Esophagus (tissue), 2 donors: Measurements from ENCODE around the gene IL31. TPM values are rescaled to one million over a fixed set of nuclear protein-coding genes. Genes with fewer than 3 reads are reported as not detected.

Experiments
- H3K27ac ChIP-seq, 2 donors: one replicate each; pipeline ENCODE4 v1.5.1; 2013; ENCODE audit warnings: low read depth in 2 of 2, mild to moderate bottlenecking in 2 of 2, inconsistent platforms in 1 of 2, low read length in 1 of 2, moderate library complexity in 1 of 2
- H3K27me3 ChIP-seq, 2 donors: one replicate each; pipeline ENCODE4 v1.6.1; 2013; ENCODE audit warnings: low read length in 2 of 2, control low read depth in 1 of 2, mild to moderate bottlenecking in 1 of 2; ENCODE audit not compliant: insufficient read depth in 2 of 2, control insufficient read depth in 1 of 2
- H3K36me3 ChIP-seq, 2 donors: one replicate each; pipeline ENCODE4 v1.6.1; 2013; ENCODE audit warnings: low read length in 1 of 2; ENCODE audit not compliant: control insufficient read depth in 2 of 2, insufficient read depth in 2 of 2
- H3K4me1 ChIP-seq, 2 donors: one replicate each; pipeline ENCODE4 v1.6.1; 2013; ENCODE audit warnings: low read length in 1 of 2; ENCODE audit not compliant: control insufficient read depth in 2 of 2, insufficient read depth in 2 of 2
- H3K4me3 ChIP-seq, 2 donors: one replicate each; pipeline ENCODE4 v1.5.1; 2013; ENCODE audit warnings: low read length in 2 of 2, mild to moderate bottlenecking in 2 of 2, low read depth in 1 of 2, moderate library complexity in 1 of 2
- H3K9me3 ChIP-seq, 2 donors: one replicate each; pipeline ENCODE4 v1.6.1; 2013; ENCODE audit warnings: mild to moderate bottlenecking in 2 of 2, low read depth in 1 of 2, low read length in 1 of 2, moderate library complexity in 1 of 2; ENCODE audit not compliant: control insufficient read depth in 2 of 2, insufficient read depth in 1 of 2
- WGBS, 2 donors: extraction: QIAGEN DNeasy Blood & Tissue Kit; methylation state at CpG; one replicate each; pipeline ENCODE4 v1.1.7; 2013; 5-methylcytosine and 5-hydroxymethylcytosine counted together
- polyA plus RNA-seq, 2 donors: library from polyadenylated mRNA; stranded (reverse); fragments of 200-250 nt; gene quantifications; one replicate each; pipeline ENCODE4 v1.2.3, GENCODE V29; 2013
- donor health status: healthy with polysubstance abuse.
- donor health status: Bipolar disorder and iron deficiency.

The IL31 gene
- polyA plus RNA-seq, 2 donors, result not detected

DNA sequence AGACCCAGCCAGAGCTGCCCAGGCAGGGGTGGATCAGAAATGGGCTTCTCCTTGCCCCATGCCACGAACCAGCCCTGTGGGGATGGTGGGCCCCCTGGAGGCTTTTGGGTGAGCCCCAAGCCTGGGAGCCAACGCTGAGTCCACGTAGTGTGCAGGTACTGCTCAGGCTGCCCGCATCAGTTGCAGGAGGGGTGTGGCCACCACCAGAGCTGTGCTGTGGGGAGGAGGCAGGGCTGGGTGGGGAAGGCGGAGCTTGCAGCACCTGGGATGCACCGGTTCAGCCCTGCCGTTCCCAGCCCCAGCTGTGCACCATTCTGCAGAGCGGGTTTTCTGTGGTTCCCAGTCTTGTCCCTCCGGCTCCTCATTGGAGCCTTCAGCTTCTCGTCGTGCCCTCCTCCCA is 36.3 kb downstream of the IL31 start:
- H3K36me3 ChIP-seq, result peaks cover 5 to 49% of the 10 kb centered on the region in 2 donors
- no peak overlapping the region for H3K27ac ChIP-seq
- 45 to 60% methylated on average over 10 to 11 of the region's 11 CpGs for WGBS, 2 donors
- H3K4me3 ChIP-seq, result no peak overlapping the region
- H3K27me3 ChIP-seq, result no peaks in the 10 kb centered on the region
- no peaks in the 10 kb centered on the region for H3K9me3 ChIP-seq
- peaks cover 0 to 6% of the 10 kb centered on the region in 2 donors for H3K4me1 ChIP-seq

DNA sequence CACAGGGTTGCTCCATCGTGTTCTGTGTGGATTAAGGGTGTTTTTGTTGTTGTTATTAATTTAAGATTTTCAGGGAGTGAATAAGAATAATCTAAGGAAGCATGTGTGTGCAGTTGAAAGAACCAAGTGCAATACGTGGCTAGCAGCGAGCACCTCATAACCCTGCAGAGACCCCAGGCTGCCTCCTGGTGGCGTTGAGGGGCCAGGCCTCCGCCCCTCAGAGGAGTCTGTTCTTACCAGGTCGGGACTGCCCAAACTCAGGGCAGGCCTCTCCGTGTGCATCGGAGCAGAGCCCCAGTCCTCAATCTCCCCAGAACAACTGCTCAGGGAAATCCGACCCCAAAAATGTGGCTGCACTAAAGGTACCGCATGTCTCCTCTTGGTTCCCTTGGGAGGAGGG is 36.8 kb downstream of the IL31 start:
- Histone ChIP-seq H3K4me3 (no peak overlapping the region), H3K36me3 (peaks cover 5 to 49% of the 10 kb centered on the region in 2 donors), H3K27me3 (no peaks in the 10 kb centered on the region), H3K27ac (no peak overlapping the region), H3K9me3 (no peaks in the 10 kb centered on the region), H3K4me1 (peaks cover 0 to 6% of the 10 kb centered on the region in 2 donors)
- WGBS, 2 donors, result 69 to 71% methylated on average over 10 of the region's 10 CpGs

DNA sequence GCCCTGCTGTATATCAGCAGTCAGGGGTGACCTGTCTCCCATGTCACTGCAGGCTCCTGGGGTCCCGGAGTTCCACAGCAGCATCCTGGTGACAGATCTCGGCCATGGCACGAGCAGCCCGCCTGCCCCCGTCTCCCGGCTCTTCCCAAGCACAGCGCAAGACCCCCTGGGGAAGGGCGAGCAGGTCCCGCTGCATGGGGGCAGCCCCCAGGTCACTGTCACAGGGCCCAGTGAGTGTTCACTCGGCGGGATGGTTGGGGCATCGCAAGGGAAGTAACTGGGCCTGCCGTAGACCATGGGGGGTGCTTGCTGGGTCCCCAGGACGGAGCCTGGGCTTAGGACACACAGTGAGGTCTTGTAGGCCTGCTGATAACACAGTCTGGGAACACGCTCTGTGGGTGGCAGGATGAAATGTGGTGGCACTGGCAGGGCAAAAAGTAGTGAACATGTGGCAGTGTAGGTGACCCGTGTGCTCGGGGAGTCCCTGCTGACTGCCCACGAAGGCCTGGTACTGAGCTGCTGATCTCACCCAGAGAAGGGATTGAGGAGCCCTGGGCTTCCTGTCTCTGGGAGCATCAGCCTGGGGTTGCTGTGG is 38.5 kb downstream of the IL31 start:
- no peaks in the 10 kb centered on the region for H3K27me3 ChIP-seq
- WGBS, 2 donors, result 96 to 99% methylated on average over 18 of the region's 18 CpGs
- H3K4me3 ChIP-seq, result no peak overlapping the region
- H3K9me3 ChIP-seq, result no peaks in the 10 kb centered on the region
- H3K4me1 ChIP-seq, result peaks cover 0 to 6% of the 10 kb centered on the region in 2 donors
- peaks cover 6 to 36% of the 10 kb centered on the region in 2 donors for H3K36me3 ChIP-seq
- H3K27ac ChIP-seq, result no peak overlapping the region

DNA sequence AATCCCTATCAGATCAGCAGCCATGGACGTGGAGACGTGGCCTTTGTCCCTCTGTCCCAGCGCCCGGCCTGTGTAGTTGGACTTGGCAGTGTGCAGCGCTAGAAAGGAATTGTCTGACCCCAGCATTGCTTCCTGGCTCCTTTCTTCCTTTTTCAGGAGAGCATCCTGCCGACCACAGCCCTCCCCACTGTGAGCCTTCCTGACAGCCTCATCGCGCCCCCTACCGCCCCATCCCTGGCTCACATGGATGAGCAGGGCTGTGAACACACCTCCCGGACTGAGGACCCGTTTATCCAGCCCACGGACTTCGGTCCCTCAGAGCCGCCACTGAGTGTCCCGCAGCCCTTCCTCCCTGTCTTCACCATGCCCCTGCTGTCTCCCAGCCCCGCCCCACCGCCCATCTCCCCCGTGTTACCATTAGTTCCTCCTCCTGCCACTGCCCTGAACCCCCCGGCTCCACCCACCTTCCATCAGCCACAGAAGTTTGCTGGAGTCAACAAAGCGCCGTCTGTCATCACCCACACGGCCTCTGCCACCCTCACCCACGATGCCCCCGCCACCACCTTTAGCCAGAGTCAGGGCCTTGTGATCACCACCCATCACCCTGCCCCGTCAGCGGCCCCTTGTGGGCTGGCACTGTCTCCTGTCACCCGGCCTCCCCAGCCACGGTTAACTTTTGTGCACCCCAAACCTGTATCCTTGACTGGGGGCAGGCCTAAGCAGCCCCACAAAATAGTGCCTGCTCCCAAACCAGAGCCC is 40.6 kb downstream of the IL31 start:
- Histone ChIP-seq H3K27me3 (no peaks in the 10 kb centered on the region), H3K9me3 (no peaks in the 10 kb centered on the region), H3K4me1 (peaks cover 0 to 6% of the 10 kb centered on the region in 2 donors), H3K4me3 (no peak overlapping the region), H3K27ac (no peak overlapping the region), H3K36me3 (peaks cover 14 to 46% of the 10 kb centered on the region in 2 donors)
- WGBS, 2 donors, result 80% methylated on average over 28 of the region's 28 CpGs

DNA sequence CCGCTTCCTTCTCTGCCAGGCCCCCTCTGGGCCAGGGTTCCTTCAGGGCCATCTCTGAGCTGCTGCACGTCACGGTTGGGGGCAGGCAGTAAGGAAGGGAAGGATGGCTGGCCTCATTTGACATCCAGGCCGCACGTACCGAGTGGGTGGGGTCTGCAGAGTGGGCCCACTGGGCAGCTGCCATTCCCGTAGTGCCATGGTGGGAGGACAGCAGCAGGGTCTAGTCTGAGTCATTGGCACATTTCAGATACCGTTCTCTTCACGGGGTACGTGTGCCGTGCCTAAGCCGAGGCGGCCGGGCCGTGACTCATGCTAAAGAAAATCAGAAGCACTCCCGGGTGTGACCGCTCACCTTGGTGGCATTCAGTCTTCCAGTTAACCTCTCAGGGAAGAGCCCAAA is 43.9 kb downstream of the IL31 start:
- H3K4me3 ChIP-seq, result no peak overlapping the region

DNA sequence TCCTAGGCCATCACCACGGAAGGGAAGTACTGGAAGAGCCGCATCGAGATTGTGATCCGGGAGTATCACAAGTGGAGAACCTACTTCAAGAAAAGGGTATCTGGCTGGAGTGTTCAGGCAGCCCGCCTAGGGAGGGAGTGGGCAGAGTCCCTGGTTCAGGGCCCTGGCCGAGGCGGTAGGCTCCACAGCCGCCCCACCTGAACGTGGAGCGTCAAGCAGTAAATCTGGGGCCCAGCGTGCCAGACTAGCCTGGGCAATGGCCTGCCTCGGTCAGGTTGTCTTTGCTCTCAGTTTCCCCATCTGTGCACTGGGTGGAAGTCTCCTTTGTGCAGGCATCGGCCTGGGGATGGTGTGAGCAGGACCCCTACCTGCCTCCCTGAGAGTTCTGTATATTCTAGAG is 44.9 kb downstream of the IL31 start:
- no peaks in the 10 kb centered on the region for H3K27me3 ChIP-seq
- 94 to 95% methylated on average over 13 of the region's 13 CpGs for WGBS, 2 donors
- no peaks in the 10 kb centered on the region for H3K4me1 ChIP-seq
- no peak overlapping the region for H3K4me3 ChIP-seq
- no peak overlapping the region for H3K27ac ChIP-seq
- peaks cover 14 to 38% of the 10 kb centered on the region in 2 donors for H3K36me3 ChIP-seq
- H3K9me3 ChIP-seq, result no peaks in the 10 kb centered on the region

More for the DNA sequence above, 43.9 kb downstream of the IL31 start:
- no peaks in the 10 kb centered on the region for H3K27me3 ChIP-seq
- no peaks in the 10 kb centered on the region for H3K9me3 ChIP-seq
- no peaks in the 10 kb centered on the region for H3K4me1 ChIP-seq
- no peak overlapping the region for H3K27ac ChIP-seq
- H3K36me3 ChIP-seq, result peaks cover 14 to 41% of the 10 kb centered on the region in 2 donors
- 83 to 85% methylated on average over 17 of the region's 17 CpGs for WGBS, 2 donors

DNA sequence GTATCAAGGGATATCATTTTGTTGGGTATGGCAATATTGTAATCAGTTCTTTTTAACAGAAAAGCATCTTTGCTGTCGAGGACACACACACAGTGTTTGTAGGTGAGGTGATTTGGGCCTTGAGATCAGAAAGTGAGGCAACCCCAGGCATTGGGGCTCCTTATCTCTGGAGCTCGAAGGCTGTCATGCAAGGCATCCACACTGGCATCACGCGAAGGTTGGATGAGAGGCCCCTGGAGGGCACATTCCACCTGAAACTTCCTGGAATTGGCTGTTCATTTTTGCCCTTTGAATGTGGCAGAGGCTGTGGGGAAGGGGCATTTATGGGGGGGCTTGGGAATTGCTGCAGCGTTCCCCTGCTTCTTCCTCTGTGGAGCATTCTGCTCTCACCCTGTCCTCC is 45.5 kb downstream of the IL31 start:
- Histone ChIP-seq H3K4me3 (no peak overlapping the region), H3K4me1 (no peaks in the 10 kb centered on the region), H3K9me3 (no peaks in the 10 kb centered on the region), H3K27ac (no peak overlapping the region), H3K36me3 (peaks cover 14 to 36% of the 10 kb centered on the region in 2 donors), H3K27me3 (no peaks in the 10 kb centered on the region)
- WGBS, 2 donors, result 72 to 90% methylated on average over 5 of the region's 5 CpGs

DNA sequence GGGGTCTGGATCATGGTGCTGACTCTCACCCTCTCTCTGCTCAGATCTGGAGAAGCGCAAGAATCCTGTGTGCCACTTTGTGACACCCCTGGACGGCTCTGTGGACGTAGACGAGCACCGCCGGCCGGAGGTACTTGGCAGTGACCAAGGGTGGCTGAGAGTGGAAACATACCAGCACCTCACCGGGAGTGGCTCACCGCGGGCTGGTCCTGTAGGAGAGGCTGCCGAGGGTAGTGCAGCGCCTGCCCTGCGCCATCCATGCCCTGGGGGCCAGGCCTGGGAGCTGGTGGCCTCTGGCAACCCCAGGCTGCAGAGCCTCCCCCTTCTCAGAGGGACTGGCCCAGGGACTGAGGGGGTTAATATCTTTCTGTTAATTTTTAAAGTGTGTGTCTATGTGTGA is 46.2 kb downstream of the IL31 start:
- H3K36me3 ChIP-seq, result peaks cover 14 to 30% of the 10 kb centered on the region in 2 donors
- WGBS, 2 donors, result 86 to 91% methylated on average over 13 of the region's 13 CpGs
- no peak overlapping the region for H3K27ac ChIP-seq

DNA sequence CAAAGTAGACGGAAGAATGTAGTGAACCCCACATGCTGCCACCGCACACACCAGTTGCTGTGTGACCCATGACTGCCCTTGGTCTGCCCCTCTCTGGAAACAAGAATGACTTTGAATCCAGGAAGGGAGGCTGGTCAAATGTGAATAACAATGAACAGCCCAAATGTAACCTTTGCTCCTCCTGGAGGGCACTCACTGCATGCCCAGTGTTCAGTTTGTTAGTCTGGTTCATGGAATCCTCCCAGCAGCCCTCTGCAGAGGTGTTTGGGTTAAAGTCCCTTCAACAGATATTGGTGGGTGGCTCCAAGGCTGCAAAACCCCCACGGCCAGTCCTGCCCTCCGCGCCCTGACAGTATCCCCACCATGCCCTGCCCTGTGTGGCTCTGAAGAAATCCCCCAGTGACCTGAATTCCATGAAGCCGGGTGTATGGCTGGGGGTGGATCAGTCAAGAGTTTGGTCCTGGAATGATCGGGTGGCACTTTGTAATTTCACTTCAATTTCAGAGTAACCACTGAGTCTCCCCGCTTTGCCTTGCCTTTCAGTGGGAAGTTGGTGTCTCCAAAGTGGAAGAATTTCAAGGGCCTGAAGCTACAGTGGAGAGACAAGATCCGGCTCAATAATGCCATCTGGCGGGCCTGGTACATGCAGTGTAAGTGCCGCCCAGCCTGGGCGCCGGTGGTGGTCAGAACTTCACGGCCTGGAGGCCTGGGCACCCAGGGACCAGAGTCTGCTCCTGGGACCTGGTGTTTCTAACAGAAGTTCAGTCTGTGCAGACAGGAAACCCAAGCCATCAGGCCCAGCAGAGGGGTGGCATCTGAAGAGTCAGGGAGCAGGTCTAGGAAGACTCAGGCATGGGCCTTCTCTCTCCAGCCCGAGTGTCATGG is 47.1 kb downstream of the IL31 start:
- H3K4me1 ChIP-seq, result peaks cover 0 to 3% of the 10 kb centered on the region in 2 donors
- no peak overlapping the region for H3K4me3 ChIP-seq
- H3K27ac ChIP-seq, result no peak overlapping the region
- H3K9me3 ChIP-seq, result no peaks in the 10 kb centered on the region
- peaks cover 12 to 24% of the 10 kb centered on the region in 2 donors for H3K36me3 ChIP-seq
- 78 to 86% methylated on average over 15 of the region's 15 CpGs for WGBS, 2 donors
- H3K27me3 ChIP-seq, result no peaks in the 10 kb centered on the region

More for the DNA sequence above, 46.2 kb downstream of the IL31 start:
- Histone ChIP-seq H3K4me1 (peaks cover 0 to 2% of the 10 kb centered on the region in 2 donors), H3K27me3 (no peaks in the 10 kb centered on the region), H3K4me3 (no peak overlapping the region), H3K9me3 (no peaks in the 10 kb centered on the region)
